Caco-2 (cell line): ENCODE measurements around the gene HPN. TPM values are rescaled to one million over a fixed set of nuclear protein-coding genes. Genes with fewer than 3 reads are reported as not detected.
A peak's percentile ranks its signal among the peaks of the same experiment; 100 is the strongest.

Experiments
- BruUV-seq: library from RNA; stranded (reverse); fragments of 400-500 nt; replicated peaks from 2 replicates; lab custom pipeline; 2021; lab: Mats Ljungman, UMichigan
- CTCF ChIA-PET: fragments of 300-600 bp; sonication (Branson Sonifier 250); formaldehyde crosslinking; loops from one replicate; lab custom pipeline; 2022; ENCODE audit warnings: antibody characterized with exemption; lab: Charles Lee
- POLR2A ChIA-PET: fragments of 300-600 bp; sonication (Branson Sonifier 250); formaldehyde crosslinking; loops from one replicate; lab custom pipeline; 2022; ENCODE audit warnings: antibody characterized with exemption; lab: Charles Lee
- DNase-seq, 2 experiments: peaks; one replicate each; pipeline versions ENCODE4 v3.0.0 to v3.0.0-alpha.2; 2020 to 2022
- H3K27me3 ChIP-seq: replicated peaks from 2 replicates; pipeline ENCODE4 v1.6.0; 2011; ENCODE audit warnings: low read length; ENCODE audit not compliant: control insufficient read depth, insufficient read depth
- H3K36me3 ChIP-seq: 2 replicates; pipeline ENCODE4 v1.5.1; 2011; ENCODE audit warnings: low read length; ENCODE audit not compliant: control insufficient read depth, insufficient read depth
- H3K4me1 ChIP-seq: fragments of 250-450 bp; sonication (Bioruptor Pico); 2 replicates; pipeline ENCODE4 v1.5.1; 2020; ENCODE audit warnings: mild to moderate bottlenecking
- H3K4me3 ChIP-seq: 2 replicates; pipeline ENCODE4 v1.5.1; 2011; ENCODE audit warnings: low read depth, mild to moderate bottlenecking, control low read depth, low read length
- H3K9me3 ChIP-seq: fragments of 250-450 bp; sonication (Bioruptor Pico); 2 replicates; pipeline ENCODE4 v1.5.1; 2020; ENCODE audit warnings: mild to moderate bottlenecking, moderate library complexity
- H3K27ac Mint-ChIP-seq: one replicate; pipeline ENCODE4 v1.8.0; 2022; ENCODE audit warnings: mixed read lengths; ENCODE audit not compliant: unreplicated experiment
- H3K27me3 Mint-ChIP-seq: one replicate; pipeline ENCODE4 v1.8.0; 2022; ENCODE audit warnings: mixed read lengths; ENCODE audit not compliant: insufficient read depth, unreplicated experiment
- H3K36me3 Mint-ChIP-seq: one replicate; pipeline ENCODE4 v1.8.0; 2022; ENCODE audit warnings: mild to moderate bottlenecking, mixed read lengths; ENCODE audit not compliant: insufficient read depth, unreplicated experiment
- H3K4me1 Mint-ChIP-seq: one replicate; pipeline ENCODE4 v1.8.0; 2022; ENCODE audit warnings: low read depth, mixed read lengths; ENCODE audit not compliant: unreplicated experiment
- H3K4me3 Mint-ChIP-seq: one replicate; pipeline ENCODE4 v1.8.0; 2022; ENCODE audit warnings: mild to moderate bottlenecking, moderate library complexity, mixed read lengths; ENCODE audit not compliant: unreplicated experiment
- H3K9me3 Mint-ChIP-seq: one replicate; pipeline ENCODE4 v1.8.0; 2022; ENCODE audit warnings: mixed read lengths; ENCODE audit not compliant: unreplicated experiment
- intact Hi-C: fragments of 100-400 bp; cut with micrococcal nuclease; formaldehyde crosslinking; loops from one replicate; pipeline ENCODE4 v1.10.0; 2022; ENCODE audit not compliant: unreplicated experiment
- total RNA-seq: library from RNA; stranded (reverse); gene quantifications from 2 replicates; pipeline ENCODE4 v1.2.3, GENCODE V29; 2022
- TF ChIP-seq, protein P1 (sequence below), 2 experiments: fragments of 200-600 bp in 1 of 2; IDR thresholded peaks; 1 replicate in 1 of 2; 2 replicates in 1 of 2; pipeline versions ENCODE4 v1.5.1 to v1.8.0; 2011 to 2022; ENCODE audit warnings: antibody characterized with exemption in 1 of 2, control low read depth in 1 of 2, inconsistent platforms in 1 of 2, low read depth in 1 of 2, low read length in 1 of 2, mild to moderate bottlenecking in 1 of 2, moderate library complexity in 1 of 2; ENCODE audit not compliant: insufficient read depth in 1 of 2, severe bottlenecking in 1 of 2, unreplicated experiment in 1 of 2

The HPN gene
- total RNA-seq, 1 experiment from 2014 or later = 20.8 TPM

GRCh38 chr19:35095667-35096368, 54.3 kb downstream of the HPN start:
- Mint-ChIP-seq H3K4me3 (no peak overlapping the region), H3K4me1 (peaks cover 21% of the 10 kb centered on the region), H3K27me3 (no peaks in the 10 kb centered on the region), H3K36me3 (no peaks in the 10 kb centered on the region), H3K9me3 (no peaks in the 10 kb centered on the region), H3K27ac (peak overlapping the region; percentile 10)
- H3K9me3 ChIP-seq = no peaks in the 10 kb centered on the region
- intact Hi-C loops = no loop called here
- H3K27me3 ChIP-seq = no peaks in the 10 kb centered on the region
- no peaks in the 10 kb centered on the region for H3K36me3 ChIP-seq
- CTCF ChIA-PET = interaction anchor here (0.6 kb wide), 1 partner anchor 520 kb away, joined by 3 read pairs; no protein-coding TSS in a partner anchor
- peaks cover 34% of the 10 kb centered on the region for H3K4me1 ChIP-seq
- DNase-seq = no peak
- no peak overlapping the region for H3K4me3 ChIP-seq
- TF ChIP-seq, protein P1, sequence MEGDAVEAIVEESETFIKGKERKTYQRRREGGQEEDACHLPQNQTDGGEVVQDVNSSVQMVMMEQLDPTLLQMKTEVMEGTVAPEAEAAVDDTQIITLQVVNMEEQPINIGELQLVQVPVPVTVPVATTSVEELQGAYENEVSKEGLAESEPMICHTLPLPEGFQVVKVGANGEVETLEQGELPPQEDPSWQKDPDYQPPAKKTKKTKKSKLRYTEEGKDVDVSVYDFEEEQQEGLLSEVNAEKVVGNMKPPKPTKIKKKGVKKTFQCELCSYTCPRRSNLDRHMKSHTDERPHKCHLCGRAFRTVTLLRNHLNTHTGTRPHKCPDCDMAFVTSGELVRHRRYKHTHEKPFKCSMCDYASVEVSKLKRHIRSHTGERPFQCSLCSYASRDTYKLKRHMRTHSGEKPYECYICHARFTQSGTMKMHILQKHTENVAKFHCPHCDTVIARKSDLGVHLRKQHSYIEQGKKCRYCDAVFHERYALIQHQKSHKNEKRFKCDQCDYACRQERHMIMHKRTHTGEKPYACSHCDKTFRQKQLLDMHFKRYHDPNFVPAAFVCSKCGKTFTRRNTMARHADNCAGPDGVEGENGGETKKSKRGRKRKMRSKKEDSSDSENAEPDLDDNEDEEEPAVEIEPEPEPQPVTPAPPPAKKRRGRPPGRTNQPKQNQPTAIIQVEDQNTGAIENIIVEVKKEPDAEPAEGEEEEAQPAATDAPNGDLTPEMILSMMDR (IDR thresholded peaks at IDR 0.05; ENCODE audit: insufficient read depth in 1 of 2, low read depth in 1 of 2, low read length in 1 of 2, severe bottlenecking in 1 of 2, unreplicated experiment in 1 of 2) = no peak
- no TSS peak for BruUV-seq
- POLR2A ChIA-PET = no interaction called here

GRCh38 chr19:35098413-35099049, 57.0 kb downstream of the HPN start:
- no peaks in the 10 kb centered on the region for H3K27me3 Mint-ChIP-seq
- Histone ChIP-seq H3K4me1 (peaks cover 22% of the 10 kb centered on the region), H3K27me3 (no peaks in the 10 kb centered on the region), H3K9me3 (no peaks in the 10 kb centered on the region), H3K36me3 (no peaks in the 10 kb centered on the region), H3K4me3 (no peak overlapping the region)
- ChIA-PET CTCF (interaction anchor here (0.6 to 0.9 kb wide), 2 partner anchors 13 to 289 kb away, joined by 3 to 5 read pairs; no protein-coding TSS in a partner anchor), POLR2A (no interaction called here)
- no peak overlapping the region for H3K4me3 Mint-ChIP-seq
- intact Hi-C loops = no loop called here
- no peak overlapping the region for H3K27ac Mint-ChIP-seq
- no peaks in the 10 kb centered on the region for H3K36me3 Mint-ChIP-seq
- DNase-seq = no peak
- H3K4me1 Mint-ChIP-seq = peaks cover 28% of the 10 kb centered on the region
- no TSS peak for BruUV-seq
- peaks cover 9% of the 10 kb centered on the region for H3K9me3 Mint-ChIP-seq
- TF ChIP-seq, protein P1 (IDR thresholded peaks at IDR 0.05; ENCODE audit: insufficient read depth in 1 of 2, low read depth in 1 of 2, low read length in 1 of 2, severe bottlenecking in 1 of 2, unreplicated experiment in 1 of 2) = no peak

GRCh38 chr19:35099155-35099896, 57.8 kb downstream of the HPN start:
- Mint-ChIP-seq H3K4me1 (peaks cover 25% of the 10 kb centered on the region), H3K4me3 (no peak overlapping the region), H3K27ac (no peak overlapping the region), H3K27me3 (no peaks in the 10 kb centered on the region), H3K36me3 (no peaks in the 10 kb centered on the region), H3K9me3 (peaks cover 9% of the 10 kb centered on the region)
- DNase-seq = no peak
- no peak overlapping the region for H3K4me3 ChIP-seq
- TF ChIP-seq, protein P1 (IDR thresholded peaks at IDR 0.05; ENCODE audit: insufficient read depth in 1 of 2, low read depth in 1 of 2, low read length in 1 of 2, severe bottlenecking in 1 of 2, unreplicated experiment in 1 of 2) = no peak
- no peaks in the 10 kb centered on the region for H3K27me3 ChIP-seq
- no peaks in the 10 kb centered on the region for H3K36me3 ChIP-seq
- no TSS peak for BruUV-seq
- intact Hi-C loops = no loop called here
- ChIA-PET CTCF (interaction anchor here (0.9 kb wide), 1 partner anchor 12 kb away, joined by 5 read pairs; no protein-coding TSS in a partner anchor), POLR2A (no interaction called here)
- no peaks in the 10 kb centered on the region for H3K9me3 ChIP-seq
- peaks cover 16% of the 10 kb centered on the region; the same call in 1 of the 2 replicates for H3K4me1 ChIP-seq
